Measurements from ENCODE around the gene BANF2. TPM values are rescaled to one million over a fixed set of nuclear protein-coding genes. Genes with fewer than 3 reads are reported as not detected.

The BANF2 gene
- total RNA-seq, 3 donors from 2014 or later = not detected

- Mint-ChIP-seq H3K4me1 (ENCODE audit: low read depth) (no peaks in the 10 kb centered on the region), H3K9me3 (no peaks in the 10 kb centered on the region), H3K27me3 (ENCODE audit: low read depth) (peaks cover 13% of the 10 kb centered on the region), H3K4me3 (no peak overlapping the region), H3K36me3 (ENCODE audit: insufficient read depth) (no peaks in the 10 kb centered on the region)
- DNase-seq (no peak), ATAC-seq (no peak)
Observed at GRCh38 chr20:17721802-17722486, 22.2 kb downstream of the BANF2 start.

GRCh38 chr20:17722493-17723300 is 22.9 kb downstream of the BANF2 start:
- H3K9me3 Mint-ChIP-seq = no peaks in the 10 kb centered on the region
- no peak for ATAC-seq

GRCh38 chr20:17723301-17723691 is 23.5 kb downstream of the BANF2 start:
- no peak for DNase-seq
- H3K4me3 Mint-ChIP-seq = no peak overlapping the region
- no peaks in the 10 kb centered on the region for H3K9me3 Mint-ChIP-seq
- ATAC-seq = no peak
- peaks cover 13% of the 10 kb centered on the region for H3K27me3 Mint-ChIP-seq (ENCODE audit: low read depth)
- H3K36me3 Mint-ChIP-seq (ENCODE audit: insufficient read depth) = no peaks in the 10 kb centered on the region
- H3K4me1 Mint-ChIP-seq (ENCODE audit: low read depth) = no peaks in the 10 kb centered on the region

More at GRCh38 chr20:17722493-17723300, 22.9 kb downstream of the BANF2 start:
- peaks cover 13% of the 10 kb centered on the region for H3K27me3 Mint-ChIP-seq (ENCODE audit: low read depth)
- no peaks in the 10 kb centered on the region for H3K36me3 Mint-ChIP-seq (ENCODE audit: insufficient read depth)
- no peak overlapping the region for H3K4me3 Mint-ChIP-seq
- no peaks in the 10 kb centered on the region for H3K4me1 Mint-ChIP-seq (ENCODE audit: low read depth)
- DNase-seq = no peak

- H3K4me1 Mint-ChIP-seq (ENCODE audit: low read depth) = no peaks in the 10 kb centered on the region
Observed at GRCh38 chr20:17725094-17725835, 25.5 kb downstream of the BANF2 start.

GRCh38 chr20:17726902-17727301 is 27.1 kb downstream of the BANF2 start:
- Mint-ChIP-seq H3K9me3 (no peaks in the 10 kb centered on the region), H3K4me1 (ENCODE audit: low read depth) (no peaks in the 10 kb centered on the region), H3K4me3 (no peak overlapping the region), H3K36me3 (ENCODE audit: insufficient read depth) (no peaks in the 10 kb centered on the region), H3K27me3 (ENCODE audit: low read depth) (peaks cover 12% of the 10 kb centered on the region)
- no peak for DNase-seq
- ATAC-seq = no peak

More at GRCh38 chr20:17725094-17725835, 25.5 kb downstream of the BANF2 start:
- Mint-ChIP-seq H3K36me3 (ENCODE audit: insufficient read depth) (no peaks in the 10 kb centered on the region), H3K4me3 (no peak overlapping the region), H3K27me3 (ENCODE audit: low read depth) (peaks cover 14% of the 10 kb centered on the region), H3K9me3 (no peaks in the 10 kb centered on the region)
- ATAC-seq (no peak), DNase-seq (no peak)

GRCh38 chr20:17727351-17727750 is 27.6 kb downstream of the BANF2 start:
- Mint-ChIP-seq H3K4me3 (no peak overlapping the region), H3K36me3 (ENCODE audit: insufficient read depth) (no peaks in the 10 kb centered on the region), H3K27me3 (ENCODE audit: low read depth) (peaks cover 12% of the 10 kb centered on the region), H3K4me1 (ENCODE audit: low read depth) (no peaks in the 10 kb centered on the region), H3K9me3 (no peaks in the 10 kb centered on the region)
- no peak for ATAC-seq
- no peak for DNase-seq

- no peak for DNase-seq
- Mint-ChIP-seq H3K27me3 (ENCODE audit: low read depth) (peaks cover 8% of the 10 kb centered on the region), H3K4me3 (no peak overlapping the region), H3K4me1 (ENCODE audit: low read depth) (no peaks in the 10 kb centered on the region), H3K36me3 (ENCODE audit: insufficient read depth) (no peaks in the 10 kb centered on the region), H3K9me3 (no peaks in the 10 kb centered on the region)
- ATAC-seq = no peak
Observed at GRCh38 chr20:17728074-17728473, 28.3 kb downstream of the BANF2 start.

GRCh38 chr20:17730071-17730470 is 30.3 kb downstream of the BANF2 start:
- Mint-ChIP-seq H3K4me1 (ENCODE audit: low read depth) (no peaks in the 10 kb centered on the region), H3K36me3 (ENCODE audit: insufficient read depth) (no peaks in the 10 kb centered on the region), H3K27me3 (ENCODE audit: low read depth) (peaks cover 4% of the 10 kb centered on the region), H3K4me3 (no peak overlapping the region), H3K9me3 (no peaks in the 10 kb centered on the region)
- ATAC-seq = no peak
- no peak for DNase-seq

GRCh38 chr20:17731233-17731632 is 31.5 kb downstream of the BANF2 start:
- Mint-ChIP-seq H3K4me3 (no peak overlapping the region), H3K9me3 (peaks cover 6% of the 10 kb centered on the region), H3K4me1 (ENCODE audit: low read depth) (no peaks in the 10 kb centered on the region), H3K36me3 (ENCODE audit: insufficient read depth) (no peaks in the 10 kb centered on the region), H3K27me3 (ENCODE audit: low read depth) (peaks cover 4% of the 10 kb centered on the region)
- no peak for DNase-seq
- ATAC-seq = no peak

- Mint-ChIP-seq H3K4me3 (no peak overlapping the region), H3K27me3 (ENCODE audit: low read depth) (peaks cover 4% of the 10 kb centered on the region), H3K9me3 (peaks cover 11% of the 10 kb centered on the region), H3K36me3 (ENCODE audit: insufficient read depth) (no peaks in the 10 kb centered on the region), H3K4me1 (ENCODE audit: low read depth) (no peaks in the 10 kb centered on the region)
- DNase-seq (no peak), ATAC-seq (no peak)
Observed at GRCh38 chr20:17732907-17733521, 33.2 kb downstream of the BANF2 start.

GRCh38 chr20:17733767-17734304 is 34.1 kb downstream of the BANF2 start:
- H3K27me3 Mint-ChIP-seq (ENCODE audit: low read depth) = no peaks in the 10 kb centered on the region
- H3K36me3 Mint-ChIP-seq (ENCODE audit: insufficient read depth) = no peaks in the 10 kb centered on the region
- H3K4me1 Mint-ChIP-seq (ENCODE audit: low read depth) = no peaks in the 10 kb centered on the region
- peaks cover 14% of the 10 kb centered on the region for H3K9me3 Mint-ChIP-seq
- no peak overlapping the region for H3K4me3 Mint-ChIP-seq
- no peak for ATAC-seq
- DNase-seq = no peak

GRCh38 chr20:17734374-17734773 is 34.6 kb downstream of the BANF2 start:
- DNase-seq = no peak
- H3K4me3 Mint-ChIP-seq = no peak overlapping the region
- H3K27me3 Mint-ChIP-seq (ENCODE audit: low read depth) = no peaks in the 10 kb centered on the region
- no peaks in the 10 kb centered on the region for H3K36me3 Mint-ChIP-seq (ENCODE audit: insufficient read depth)
- ATAC-seq = no peak
- peaks cover 14% of the 10 kb centered on the region for H3K9me3 Mint-ChIP-seq
- no peaks in the 10 kb centered on the region for H3K4me1 Mint-ChIP-seq (ENCODE audit: low read depth)

GRCh38 chr20:17735206-17735804 is 35.5 kb downstream of the BANF2 start:
- no peaks in the 10 kb centered on the region for H3K4me1 Mint-ChIP-seq (ENCODE audit: low read depth)
- no peak overlapping the region for H3K4me3 Mint-ChIP-seq
- no peaks in the 10 kb centered on the region for H3K27me3 Mint-ChIP-seq (ENCODE audit: low read depth)
- no peaks in the 10 kb centered on the region for H3K36me3 Mint-ChIP-seq (ENCODE audit: insufficient read depth)
- H3K9me3 Mint-ChIP-seq = peaks cover 14% of the 10 kb centered on the region
- no peak for DNase-seq
- no peak for ATAC-seq

Measured in activated T-cell treated with anti-CD3 and anti-CD28 coated beads, Interleukin-2, amount 50 U/mL, for 4 hours (primary cell).